Esophagus muscularis mucosa (tissue), 3 donors: ENCODE results near the gene GFRA4.

Experiments
- POLR2A ChIP-seq: fragments of 450-650 bp; IDR thresholded peaks from one replicate; pipeline ENCODE4 v1.6.1; 2017; ENCODE audit warnings: antibody characterized with exemption, moderate library complexity, mild to moderate bottlenecking, low read depth
- TF ChIP-seq, protein P1 (sequence below), 3 experiments: fragments of 200-600 bp in 2 of 3; fragments of 450-650 bp in 1 of 3; sonication (generic) in 2 of 3; IDR thresholded peaks; one replicate each; pipeline ENCODE4 v1.5.1; 2017 to 2019; ENCODE audit warnings: antibody characterized with exemption in 3 of 3, mild to moderate bottlenecking in 2 of 3, moderate library complexity in 1 of 3

DNA sequence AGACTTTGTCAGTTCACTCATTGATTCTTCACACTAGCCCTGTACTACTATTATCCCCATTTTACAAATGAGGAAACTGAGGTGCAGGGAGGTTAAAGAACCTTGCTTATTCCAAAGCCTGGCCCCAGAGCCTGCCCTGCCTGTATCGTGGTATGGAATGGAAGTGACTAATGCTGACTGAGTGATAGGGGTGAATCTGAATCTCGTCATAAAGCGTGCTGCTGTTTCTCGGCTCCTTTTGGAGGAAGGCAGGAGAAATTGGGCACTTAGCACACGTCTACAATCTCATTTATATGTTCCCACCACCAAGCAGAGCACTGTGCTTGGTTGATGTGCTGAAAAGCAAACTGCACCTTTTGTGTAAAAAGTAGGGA is 17.1 kb downstream of the GFRA4 start:
- TF ChIP-seq POLR2A = no peak
- TF ChIP-seq, protein P1, sequence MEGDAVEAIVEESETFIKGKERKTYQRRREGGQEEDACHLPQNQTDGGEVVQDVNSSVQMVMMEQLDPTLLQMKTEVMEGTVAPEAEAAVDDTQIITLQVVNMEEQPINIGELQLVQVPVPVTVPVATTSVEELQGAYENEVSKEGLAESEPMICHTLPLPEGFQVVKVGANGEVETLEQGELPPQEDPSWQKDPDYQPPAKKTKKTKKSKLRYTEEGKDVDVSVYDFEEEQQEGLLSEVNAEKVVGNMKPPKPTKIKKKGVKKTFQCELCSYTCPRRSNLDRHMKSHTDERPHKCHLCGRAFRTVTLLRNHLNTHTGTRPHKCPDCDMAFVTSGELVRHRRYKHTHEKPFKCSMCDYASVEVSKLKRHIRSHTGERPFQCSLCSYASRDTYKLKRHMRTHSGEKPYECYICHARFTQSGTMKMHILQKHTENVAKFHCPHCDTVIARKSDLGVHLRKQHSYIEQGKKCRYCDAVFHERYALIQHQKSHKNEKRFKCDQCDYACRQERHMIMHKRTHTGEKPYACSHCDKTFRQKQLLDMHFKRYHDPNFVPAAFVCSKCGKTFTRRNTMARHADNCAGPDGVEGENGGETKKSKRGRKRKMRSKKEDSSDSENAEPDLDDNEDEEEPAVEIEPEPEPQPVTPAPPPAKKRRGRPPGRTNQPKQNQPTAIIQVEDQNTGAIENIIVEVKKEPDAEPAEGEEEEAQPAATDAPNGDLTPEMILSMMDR (IDR thresholded peaks at IDR 0.05) = no peak
